EL (cell line): Measurements from ENCODE around the gene TPP1.

Experiments
- DNase-seq: peaks from one replicate; pipeline ENCODE4 v3.0.0-alpha.2; 2016

The TPP1 gene

DNA sequence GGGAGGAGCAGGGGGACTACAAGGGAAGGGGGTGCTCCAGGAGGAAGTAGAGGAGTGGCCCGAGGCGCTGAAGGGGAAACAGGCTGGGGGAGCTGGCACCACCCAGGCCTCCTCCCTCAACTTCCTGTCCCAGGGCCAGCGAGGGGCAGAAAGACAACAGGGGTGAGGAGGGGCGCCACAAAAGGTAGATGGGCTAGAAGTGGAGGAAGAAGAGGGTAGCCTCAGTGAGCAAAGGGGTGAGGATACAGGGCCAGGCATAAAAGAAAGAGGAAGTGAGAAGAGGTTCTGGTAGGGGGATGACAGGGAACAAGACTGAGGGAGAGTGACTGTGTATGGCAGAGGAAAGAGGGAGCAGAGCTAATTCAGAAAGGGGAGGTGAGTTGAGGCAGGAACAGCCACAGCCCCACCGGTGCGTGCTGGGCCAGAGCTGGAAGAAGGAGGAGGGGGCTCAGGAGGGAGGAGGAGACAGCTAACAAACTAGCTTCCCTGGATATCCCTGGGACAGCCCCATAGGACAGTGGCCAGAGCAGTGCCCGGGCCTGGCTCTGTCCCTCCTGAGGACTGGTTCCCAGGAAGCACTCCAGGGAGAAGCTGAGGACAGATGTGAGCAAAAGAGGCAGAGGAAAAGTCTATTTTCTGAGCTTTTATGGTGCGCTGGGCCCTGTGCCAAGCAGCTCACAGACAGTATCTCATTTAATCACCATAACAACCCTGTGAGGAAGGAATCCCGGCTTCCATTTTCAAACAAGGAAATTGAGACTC, 27.9 kb upstream of the TPP1 start:
- peak; percentile 26 for DNase-seq

- peak; percentile 54 for DNase-seq
Measured at GRCh38 chr11:6646576-6646917, 27.3 kb upstream of the TPP1 start.

GRCh38 chr11:6646071-6646470, 26.8 kb upstream of the TPP1 start:
- DNase-seq = peak; percentile 88

- DNase-seq = no peak
Measured at GRCh38 chr11:6642957-6643356, 23.7 kb upstream of the TPP1 start.

DNA sequence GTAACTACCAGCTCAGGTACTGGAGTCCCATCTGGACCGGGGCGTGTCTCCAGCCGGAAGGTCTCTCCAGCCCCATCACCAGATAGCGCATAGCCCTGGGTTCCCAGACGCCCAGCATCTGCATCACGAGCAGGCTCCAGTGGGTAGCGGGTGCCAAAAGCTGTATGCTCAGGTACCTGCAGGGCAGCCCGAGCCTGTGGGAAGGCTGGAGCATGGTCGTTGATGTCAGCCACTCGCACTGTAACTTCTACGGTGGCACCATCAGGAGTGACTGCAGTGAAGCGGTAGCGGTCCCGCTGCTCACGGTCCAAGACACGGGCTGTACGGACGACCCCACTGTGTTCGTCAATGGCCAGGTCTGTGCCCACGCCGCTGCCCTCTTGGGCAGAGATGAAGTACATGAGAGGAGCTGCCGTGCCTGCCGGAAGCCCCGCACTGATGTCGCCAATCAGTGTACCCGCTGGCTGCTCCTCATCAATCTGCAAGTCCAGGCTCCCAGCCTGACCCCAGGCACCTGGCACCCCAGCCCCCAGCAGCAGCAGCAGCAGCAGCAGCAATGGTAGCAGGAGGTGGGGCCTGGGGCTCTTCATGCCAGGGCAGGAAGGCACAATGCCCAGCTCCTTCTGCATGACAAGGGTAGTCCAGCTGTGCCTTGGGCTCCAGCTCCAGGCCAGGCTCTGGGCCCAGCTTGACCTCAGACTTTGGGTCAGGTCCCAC, 21.9 kb upstream of the TPP1 start:
- DNase-seq = no peak

DNA sequence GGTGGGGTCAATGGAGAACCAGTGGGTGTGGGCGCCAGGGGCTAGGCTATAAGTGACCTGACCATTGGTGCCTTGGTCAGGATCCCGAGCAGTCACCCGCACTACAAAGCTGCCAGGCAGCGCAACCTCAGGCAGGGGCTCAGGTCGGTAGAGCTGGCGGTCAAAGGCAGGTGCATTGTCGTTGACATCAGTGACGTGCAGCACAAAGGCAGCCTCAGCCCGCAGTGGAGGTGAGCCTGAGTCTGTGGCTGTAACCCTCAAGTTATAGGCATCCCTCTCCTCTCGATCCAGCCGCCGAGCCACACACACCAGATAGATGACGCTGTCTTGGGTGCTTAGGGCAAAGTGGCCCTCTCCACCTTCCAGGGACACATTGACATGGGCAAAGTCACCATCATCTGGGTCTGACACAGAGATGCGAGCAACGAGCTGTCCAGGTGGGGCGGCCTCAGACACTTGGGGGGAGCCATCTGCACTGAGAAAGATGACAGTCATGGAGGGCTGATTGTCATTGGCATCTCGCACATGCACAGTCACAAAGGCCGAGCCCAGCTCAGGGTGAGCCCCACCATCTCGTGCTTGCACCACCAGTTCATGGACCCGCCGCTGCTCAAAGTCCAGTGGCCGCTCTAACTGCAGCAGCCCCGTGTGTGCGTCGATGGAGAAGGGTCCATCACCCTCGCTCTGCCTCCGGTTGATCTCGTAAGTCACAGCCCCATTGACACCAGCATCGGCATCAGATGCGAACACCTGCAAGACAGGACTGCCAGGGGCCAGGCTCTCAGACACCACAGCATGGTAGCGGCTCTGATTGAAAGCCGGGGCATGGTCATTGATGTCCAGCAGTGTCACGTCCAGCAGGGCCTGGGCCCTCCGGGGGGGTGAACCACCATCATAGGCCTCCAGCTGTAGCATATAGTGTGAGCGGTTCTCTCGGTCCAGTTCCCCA, 21.1 kb upstream of the TPP1 start:
- no peak for DNase-seq

GRCh38 chr11:6638429-6638828, 19.2 kb upstream of the TPP1 start:
- DNase-seq = no peak

DNA sequence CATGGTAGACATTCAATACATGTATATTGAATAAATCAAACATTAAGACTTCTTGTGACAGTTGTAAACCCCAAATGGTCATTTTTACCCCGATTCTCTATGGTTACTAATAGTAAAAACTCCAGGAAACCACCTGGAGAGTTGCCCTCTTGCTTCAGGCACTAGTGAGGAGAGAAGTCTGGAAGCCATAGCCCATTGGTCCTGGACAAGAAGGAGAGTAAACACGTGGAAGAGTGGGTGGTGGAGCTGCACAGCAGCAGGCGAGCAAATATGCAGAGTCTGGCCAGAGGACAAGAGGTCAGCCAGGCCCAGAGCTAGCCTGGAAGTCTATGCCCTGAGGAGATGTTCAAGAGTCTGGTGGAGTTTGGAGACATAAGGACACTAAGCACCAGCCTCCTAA, 18.6 kb upstream of the TPP1 start:
- peak; percentile 96 for DNase-seq

- DNase-seq = no peak
Measured at GRCh38 chr11:6636480-6636879, 17.3 kb upstream of the TPP1 start.

DNA sequence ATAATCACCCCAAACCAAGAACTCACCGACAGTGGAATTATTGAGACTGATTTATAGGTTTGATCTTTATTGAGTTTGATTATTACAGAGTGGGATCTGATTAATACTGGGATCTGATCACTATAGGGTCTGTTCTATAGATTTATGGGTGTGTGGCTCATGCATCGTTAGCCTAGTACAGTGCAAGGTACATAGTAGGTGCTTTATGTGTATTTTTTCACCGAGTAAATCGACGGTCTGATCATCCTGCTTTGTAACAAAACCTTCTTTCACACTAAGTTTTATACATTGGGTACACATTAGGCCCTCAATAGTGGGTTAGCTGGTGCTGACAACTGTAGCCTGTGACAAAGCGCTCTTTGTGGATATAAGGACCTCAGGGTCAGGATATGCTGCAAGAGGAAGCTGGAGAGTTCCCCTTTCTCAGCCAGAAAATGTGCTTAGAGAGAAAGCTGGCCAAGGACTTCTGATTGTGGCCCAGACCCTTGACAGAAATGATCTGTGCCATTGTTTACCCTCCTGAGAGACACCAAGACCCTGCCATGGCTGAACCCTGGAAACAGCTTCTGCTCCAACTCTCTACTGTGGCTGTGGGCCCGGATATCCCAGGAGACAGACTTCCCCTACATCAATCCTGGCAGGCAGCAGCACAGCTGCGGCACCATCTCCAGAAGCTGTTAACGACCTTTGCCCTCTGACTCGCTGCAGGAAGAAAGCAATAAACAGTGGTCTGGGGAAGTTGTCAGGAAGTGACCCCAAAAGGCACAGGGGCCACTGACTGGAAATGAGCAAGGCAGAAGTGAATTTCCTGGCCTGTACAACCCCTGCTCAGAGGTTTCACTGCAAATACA, 16.1 kb upstream of the TPP1 start:
- peak; percentile 86 for DNase-seq

DNA sequence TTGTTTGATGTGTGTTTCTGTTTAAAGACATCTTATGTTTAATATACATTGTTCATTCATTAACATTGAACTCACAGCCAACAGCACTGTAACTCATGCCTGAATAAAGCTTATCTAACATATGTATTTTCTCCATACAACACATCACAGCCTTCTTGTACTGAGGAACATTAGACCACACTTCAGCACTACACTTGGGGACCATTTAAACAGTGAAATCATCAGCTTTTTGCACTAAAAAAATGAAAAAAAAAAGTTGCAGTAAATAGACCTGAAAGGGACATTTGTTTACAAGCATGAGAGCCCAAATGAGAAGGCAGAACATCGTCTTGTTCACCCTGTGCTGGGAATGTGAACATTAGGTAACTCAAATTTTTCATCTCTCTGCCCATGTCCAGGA, 15.3 kb upstream of the TPP1 start:
- DNase-seq = no peak

GRCh38 chr11:6633422-6634408, 14.5 kb upstream of the TPP1 start:
- no peak for DNase-seq

DNA sequence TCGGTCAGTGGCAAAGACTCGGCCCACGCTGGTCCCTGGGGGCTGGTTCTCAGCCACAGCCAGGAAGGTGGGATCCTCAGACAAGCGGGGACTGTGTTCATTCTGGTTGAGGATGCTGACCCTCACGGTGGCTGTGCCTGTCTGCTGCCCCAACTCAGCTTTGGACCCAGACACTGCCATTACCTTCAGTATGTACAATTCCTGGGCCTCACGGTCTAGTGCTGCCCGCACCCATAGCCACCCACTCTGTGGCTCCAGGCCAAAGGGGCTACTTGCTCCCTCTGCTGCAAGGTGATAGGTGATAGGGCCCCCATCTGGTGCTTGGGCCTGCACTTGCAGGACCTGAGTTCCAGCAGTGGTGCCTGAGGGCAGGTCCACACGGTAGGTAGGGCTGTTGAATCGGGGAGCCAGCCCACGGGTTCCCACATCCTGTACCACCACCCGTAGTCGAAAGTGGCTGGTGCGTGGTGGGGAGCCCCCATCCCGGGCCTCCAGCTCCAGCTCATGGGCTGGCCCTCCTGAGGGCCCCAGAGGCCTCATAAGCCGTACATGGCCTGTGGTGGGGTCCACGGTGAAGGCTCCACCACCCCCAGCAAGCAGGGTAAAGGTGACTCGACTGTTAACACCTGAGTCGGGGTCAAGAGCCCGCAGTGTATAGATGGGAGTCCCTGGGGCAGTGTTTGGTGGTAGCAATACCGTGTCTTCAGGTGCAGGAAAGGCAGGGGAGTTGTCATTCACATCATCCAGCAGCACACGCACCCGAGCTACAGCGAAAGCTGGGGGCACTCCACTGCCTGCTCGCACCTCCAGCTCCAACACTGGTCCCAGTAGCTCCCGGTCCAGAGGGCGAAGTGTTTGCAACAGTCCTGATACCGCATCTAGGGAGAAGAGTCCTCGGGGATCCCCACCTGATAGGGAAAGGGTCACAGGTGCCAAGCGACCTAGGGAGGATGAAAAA, 13.2 kb upstream of the TPP1 start:
- no peak for DNase-seq

GRCh38 chr11:6631361-6631890, 12.2 kb upstream of the TPP1 start:
- DNase-seq = no peak

GRCh38 chr11:6630632-6631291, 11.5 kb upstream of the TPP1 start:
- DNase-seq = no peak

DNA sequence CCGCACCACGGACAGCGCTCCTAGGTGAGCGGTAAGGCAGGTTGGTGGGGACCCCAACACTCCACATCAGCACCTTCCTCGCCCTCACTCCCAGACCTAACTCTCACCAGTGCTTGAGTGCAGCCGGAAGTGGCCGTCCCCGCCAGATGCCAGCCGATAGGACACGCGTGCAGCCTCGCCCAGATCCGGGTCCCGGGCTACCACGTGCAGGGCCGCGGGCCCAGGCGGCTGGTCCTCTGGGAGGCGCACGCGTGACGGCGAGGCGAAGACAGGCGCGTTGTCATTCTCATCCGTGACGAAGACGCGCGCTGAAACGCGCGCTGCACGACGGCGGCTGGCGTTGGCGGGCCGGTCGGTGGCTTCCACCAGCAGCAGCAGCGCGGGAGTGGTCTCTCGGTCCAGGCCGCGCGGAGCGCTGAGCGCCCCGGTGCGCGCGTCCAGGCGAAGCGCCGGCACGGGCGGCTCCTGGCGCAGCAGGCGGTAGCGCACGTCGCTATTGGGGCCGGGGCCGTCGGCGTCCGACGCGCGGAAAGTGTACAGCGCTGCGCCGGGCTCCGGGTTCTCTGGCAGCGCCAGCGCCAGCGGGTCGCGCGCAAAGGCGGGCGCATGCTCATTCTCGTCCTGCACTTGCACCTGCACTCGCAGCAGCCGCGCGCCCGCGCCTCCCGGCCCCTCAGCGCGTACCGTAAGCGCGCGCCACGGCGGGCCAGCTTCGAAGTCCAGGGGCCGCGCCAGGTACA, 10.8 kb upstream of the TPP1 start:
- DNase-seq = no peak

- DNase-seq = no peak
Measured at GRCh38 chr11:6629573-6629891, 10.3 kb upstream of the TPP1 start.

- no peak for DNase-seq
Measured at GRCh38 chr11:6628526-6628925, 9.3 kb upstream of the TPP1 start.
